Neural progenitor cell (in vitro differentiated cells): ENCODE measurements around the gene KLHL29. TPM values are rescaled to one million over a fixed set of nuclear protein-coding genes. Genes with fewer than 3 reads are reported as not detected.

Experiments
- DNase-seq: peaks from one replicate; pipeline ENCODE4 v3.0.0-alpha.2; 2016; ENCODE audit warnings: low spot score
- H2AFZ ChIP-seq: fragments of 200-600 bp; sonication (generic); replicated peaks from 2 replicates; pipeline ENCODE4 v1.6.1; 2016; ENCODE audit warnings: antibody characterized with exemption
- H3F3A ChIP-seq: fragments of 200-600 bp; sonication (generic); 2 replicates; pipeline ENCODE4 v1.6.1; 2016; ENCODE audit warnings: antibody characterized with exemption, low read depth
- H3K27ac ChIP-seq: fragments of 200-600 bp; sonication (generic); 2 replicates; pipeline ENCODE4 v1.5.1; 2016; ENCODE audit warnings: mild to moderate bottlenecking
- H3K27me3 ChIP-seq: fragments of 200-600 bp; sonication (generic); 2 replicates; pipeline ENCODE4 v1.6.1; 2016; ENCODE audit warnings: mild to moderate bottlenecking, moderate library complexity
- H3K36me3 ChIP-seq: fragments of 200-600 bp; sonication (generic); 2 replicates; pipeline ENCODE4 v1.5.1; 2016
- H3K4me1 ChIP-seq: fragments of 200-600 bp; sonication (generic); 2 replicates; pipeline ENCODE4 v1.6.1; 2016; ENCODE audit warnings: mixed run types
- H3K4me2 ChIP-seq: fragments of 200-600 bp; sonication (generic); 2 replicates; pipeline ENCODE4 v1.6.1; 2016
- H3K4me3 ChIP-seq: fragments of 200-600 bp; sonication (generic); 2 replicates; pipeline ENCODE4 v1.5.1; 2016
- H3K79me2 ChIP-seq: fragments of 200-600 bp; sonication (generic); 2 replicates; pipeline ENCODE4 v1.6.1; 2016; ENCODE audit warnings: low read depth
- H3K9ac ChIP-seq: fragments of 200-600 bp; sonication (generic); 2 replicates; pipeline ENCODE4 v1.6.1; 2016
- H3K9me3 ChIP-seq: fragments of 200-600 bp; sonication (generic); 2 replicates; pipeline ENCODE4 v1.5.1; 2016; ENCODE audit warnings: low read depth
- H4K20me1 ChIP-seq: fragments of 200-600 bp; sonication (generic); 2 replicates; pipeline ENCODE4 v1.6.1; 2016; ENCODE audit warnings: low read depth
- H3K27ac Mint-ChIP-seq: 3 replicates; pipeline ENCODE4 v1.8.0; 2021; ENCODE audit warnings: mixed read lengths
- H3K27me3 Mint-ChIP-seq: 2 replicates; pipeline ENCODE4 v1.8.0; 2022; ENCODE audit warnings: low read depth, mild to moderate bottlenecking, inconsistent platforms, moderate library complexity, mixed read lengths; ENCODE audit not compliant: insufficient read depth
- H3K36me3 Mint-ChIP-seq: 3 replicates; pipeline ENCODE4 v1.8.0; 2021; ENCODE audit warnings: mixed read lengths
- H3K4me1 Mint-ChIP-seq: 3 replicates; pipeline ENCODE4 v1.8.0; 2021; ENCODE audit warnings: mixed read lengths
- H3K4me3 Mint-ChIP-seq: 3 replicates; pipeline ENCODE4 v1.8.0; 2021; ENCODE audit warnings: mild to moderate bottlenecking, moderate library complexity, mixed read lengths
- H3K9me3 Mint-ChIP-seq: 3 replicates; pipeline ENCODE4 v1.8.0; 2020; ENCODE audit warnings: mixed read lengths
- CTCF ChIP-seq: fragments of 200-600 bp; sonication (generic); IDR thresholded peaks from 2 replicates; pipeline ENCODE4 v1.5.1; 2017; ENCODE audit warnings: antibody characterized with exemption, mild to moderate bottlenecking
- EZH2 ChIP-seq: fragments of 200-600 bp; sonication (generic); IDR thresholded peaks from 2 replicates; pipeline ENCODE4 v1.6.1; 2017; ENCODE audit warnings: antibody characterized with exemption, mild to moderate bottlenecking, moderate library complexity
- EZH2phosphoT487 ChIP-seq: fragments of 200-600 bp; sonication (generic); IDR thresholded peaks from 2 replicates; pipeline ENCODE4 v1.6.1; 2017; ENCODE audit warnings: antibody characterized with exemption
- total RNA-seq: library from RNA; depleted of rRNA; stranded (reverse); fragments of >200 nt; gene quantifications from 2 replicates; pipeline ENCODE4 v1.2.3, GENCODE V29; 2015; ENCODE audit warnings: low replicate concordance

Gene KLHL29
- total RNA-seq, 1 donor from 2014 or later: 1.6 TPM

GRCh38 chr2:23658466-23658942 is 273.5 kb downstream of the KLHL29 start:
- H3K4me3 Mint-ChIP-seq: no peak overlapping the region

GRCh38 chr2:23659328-23659727 is 274.3 kb downstream of the KLHL29 start:
- Mint-ChIP-seq H3K4me3 (no peak overlapping the region), H3K9me3 (no peaks in the 10 kb centered on the region), H3K27me3 (peaks cover 4% of the 10 kb centered on the region), H3K36me3 (peaks cover 3% of the 10 kb centered on the region), H3K4me1 (peaks cover 25% of the 10 kb centered on the region), H3K27ac (no peak overlapping the region)
- Histone ChIP-seq H3K36me3 (no peaks in the 10 kb centered on the region), H3K79me2 (no peaks in the 10 kb centered on the region), H4K20me1 (no peaks in the 10 kb centered on the region), H2AFZ (no peak overlapping the region), H3K4me2 (no peak overlapping the region), H3K9me3 (no peaks in the 10 kb centered on the region), H3F3A (no peaks in the 10 kb centered on the region), H3K27me3 (no peaks in the 10 kb centered on the region), H3K27ac (no peak overlapping the region), H3K4me3 (no peak overlapping the region), H3K9ac (no peak overlapping the region), H3K4me1 (peaks cover 5% of the 10 kb centered on the region)
- no peak for TF ChIP-seq EZH2phosphoT487
- DNase-seq: no peak

More at GRCh38 chr2:23658466-23658942, 273.5 kb downstream of the KLHL29 start:
- no peak for DNase-seq
- peak overlapping the region; percentile 38 for H3K27ac Mint-ChIP-seq
- Histone ChIP-seq H3K27me3 (no peaks in the 10 kb centered on the region), H2AFZ (no peak overlapping the region), H3K79me2 (no peaks in the 10 kb centered on the region), H4K20me1 (no peaks in the 10 kb centered on the region), H3K4me3 (no peak overlapping the region), H3K4me1 (peaks cover 5% of the 10 kb centered on the region), H3K36me3 (no peaks in the 10 kb centered on the region), H3K4me2 (no peak overlapping the region), H3K9me3 (no peaks in the 10 kb centered on the region), H3F3A (no peaks in the 10 kb centered on the region), H3K27ac (no peak overlapping the region), H3K9ac (no peak overlapping the region)
- peaks cover 25% of the 10 kb centered on the region for H3K4me1 Mint-ChIP-seq
- H3K9me3 Mint-ChIP-seq: no peaks in the 10 kb centered on the region
- H3K36me3 Mint-ChIP-seq: peaks cover 2% of the 10 kb centered on the region
- peaks cover 4% of the 10 kb centered on the region for H3K27me3 Mint-ChIP-seq
- TF ChIP-seq EZH2 (no peak), CTCF (no peak), EZH2phosphoT487 (no peak)

GRCh38 chr2:23659773-23660172 is 274.8 kb downstream of the KLHL29 start:
- Mint-ChIP-seq H3K27ac (peak overlapping the region; percentile 92), H3K9me3 (no peaks in the 10 kb centered on the region), H3K4me1 (peaks cover 25% of the 10 kb centered on the region), H3K27me3 (peaks cover 4% of the 10 kb centered on the region), H3K4me3 (no peak overlapping the region), H3K36me3 (peaks cover 4% of the 10 kb centered on the region)
- Histone ChIP-seq H3K4me3 (no peak overlapping the region), H2AFZ (no peak overlapping the region), H3K9me3 (no peaks in the 10 kb centered on the region), H3F3A (no peaks in the 10 kb centered on the region), H3K27me3 (no peaks in the 10 kb centered on the region), H3K79me2 (no peaks in the 10 kb centered on the region), H3K9ac (no peak overlapping the region), H4K20me1 (no peaks in the 10 kb centered on the region), H3K27ac (no peak overlapping the region), H3K36me3 (no peaks in the 10 kb centered on the region), H3K4me2 (no peak overlapping the region), H3K4me1 (peaks cover 5% of the 10 kb centered on the region)
- DNase-seq: no peak
- TF ChIP-seq EZH2phosphoT487 (no peak), EZH2 (no peak), CTCF (no peak)

- no peak for DNase-seq
- peaks cover 5% of the 10 kb centered on the region for H3K4me1 ChIP-seq
- no peak overlapping the region for H3K9ac ChIP-seq
- peaks cover 4% of the 10 kb centered on the region for H3K27me3 Mint-ChIP-seq
- no peaks in the 10 kb centered on the region for H3F3A ChIP-seq
- H3K4me1 Mint-ChIP-seq: peaks cover 25% of the 10 kb centered on the region
- H3K27ac ChIP-seq: no peak overlapping the region
- H3K9me3 ChIP-seq: no peaks in the 10 kb centered on the region
- H3K4me3 ChIP-seq: no peak overlapping the region
- TF ChIP-seq EZH2phosphoT487 (no peak), EZH2 (no peak), CTCF (no peak)
- H3K79me2 ChIP-seq: no peaks in the 10 kb centered on the region
- H2AFZ ChIP-seq: no peak overlapping the region
- H3K36me3 ChIP-seq: no peaks in the 10 kb centered on the region
- H3K4me2 ChIP-seq: no peak overlapping the region
- H3K4me3 Mint-ChIP-seq: no peak overlapping the region
- peaks cover 3% of the 10 kb centered on the region for H3K36me3 Mint-ChIP-seq
- no peaks in the 10 kb centered on the region for H4K20me1 ChIP-seq
- H3K9me3 Mint-ChIP-seq: no peaks in the 10 kb centered on the region
- H3K27ac Mint-ChIP-seq: no peak overlapping the region
- no peaks in the 10 kb centered on the region for H3K27me3 ChIP-seq
Observed at GRCh38 chr2:23660237-23660636, 275.3 kb downstream of the KLHL29 start.
